ENCODE measurements around the gene MCF2L.
A peak's percentile ranks its signal among the peaks of the same experiment; 100 is the strongest.
"Not testable (repeated sequence)": the region's sequence is repeated elsewhere in the genome, so short reads cannot be mapped to it uniquely, and the experiment has no call there.

The MCF2L gene

DNA sequence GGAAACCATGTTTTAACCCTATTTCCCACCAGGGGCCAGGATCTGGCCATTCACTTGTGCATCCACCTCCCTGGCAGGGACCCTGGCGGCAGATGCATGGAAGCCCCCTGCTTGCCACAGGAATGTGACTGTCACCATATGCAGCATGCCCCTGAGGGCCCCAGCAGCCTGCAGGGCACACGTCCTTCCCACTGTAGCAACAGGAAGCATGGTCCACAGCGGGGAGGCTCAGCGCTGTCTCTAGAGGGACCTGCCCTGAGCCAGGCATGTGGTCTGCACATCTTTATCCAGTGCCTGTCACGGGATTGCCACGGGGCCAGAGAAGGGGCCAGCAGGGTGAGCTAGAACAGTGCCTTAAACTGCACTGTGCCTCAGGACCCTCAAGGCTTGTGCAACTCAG lies 34.9 kb upstream of the MCF2L start:
- TF ChIP-seq, protein P1, sequence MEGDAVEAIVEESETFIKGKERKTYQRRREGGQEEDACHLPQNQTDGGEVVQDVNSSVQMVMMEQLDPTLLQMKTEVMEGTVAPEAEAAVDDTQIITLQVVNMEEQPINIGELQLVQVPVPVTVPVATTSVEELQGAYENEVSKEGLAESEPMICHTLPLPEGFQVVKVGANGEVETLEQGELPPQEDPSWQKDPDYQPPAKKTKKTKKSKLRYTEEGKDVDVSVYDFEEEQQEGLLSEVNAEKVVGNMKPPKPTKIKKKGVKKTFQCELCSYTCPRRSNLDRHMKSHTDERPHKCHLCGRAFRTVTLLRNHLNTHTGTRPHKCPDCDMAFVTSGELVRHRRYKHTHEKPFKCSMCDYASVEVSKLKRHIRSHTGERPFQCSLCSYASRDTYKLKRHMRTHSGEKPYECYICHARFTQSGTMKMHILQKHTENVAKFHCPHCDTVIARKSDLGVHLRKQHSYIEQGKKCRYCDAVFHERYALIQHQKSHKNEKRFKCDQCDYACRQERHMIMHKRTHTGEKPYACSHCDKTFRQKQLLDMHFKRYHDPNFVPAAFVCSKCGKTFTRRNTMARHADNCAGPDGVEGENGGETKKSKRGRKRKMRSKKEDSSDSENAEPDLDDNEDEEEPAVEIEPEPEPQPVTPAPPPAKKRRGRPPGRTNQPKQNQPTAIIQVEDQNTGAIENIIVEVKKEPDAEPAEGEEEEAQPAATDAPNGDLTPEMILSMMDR (IDR thresholded peaks at IDR 0.05; ENCODE audit: control insufficient read depth, insufficient read depth, low read depth, low read length, missing control alignments), result no peak
- DNase-seq (ENCODE audit: low read depth), result no peak
- H3K4me3 ChIP-seq (ENCODE audit: control insufficient read depth, low read depth, low read length), result no peak overlapping the region

DNA sequence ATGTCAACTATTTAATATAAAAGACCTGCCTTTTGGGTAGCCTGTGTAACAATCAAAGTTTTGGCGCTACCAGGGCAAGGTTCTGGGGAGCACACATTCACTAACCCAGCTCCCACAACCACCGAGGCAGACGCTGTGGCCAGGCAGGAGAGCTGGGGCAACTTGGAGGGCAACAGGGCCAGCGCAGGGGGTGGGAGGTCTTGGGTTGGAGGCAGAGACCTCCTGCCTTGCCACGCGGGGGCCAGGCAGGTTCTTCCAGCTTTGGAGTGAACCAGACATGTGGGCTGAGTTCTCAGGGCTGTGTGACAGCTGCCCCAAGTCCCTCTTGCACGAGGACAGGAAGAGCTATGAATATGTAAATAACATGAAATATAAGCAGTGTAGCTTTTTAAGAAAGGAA lies 30.3 kb upstream of the MCF2L start:
- DNase-seq (ENCODE audit: low read depth), result no peak
- TF ChIP-seq, protein P1 (IDR thresholded peaks at IDR 0.05; ENCODE audit: control insufficient read depth, insufficient read depth, low read depth, low read length, missing control alignments), result no peak
- no peak overlapping the region for H3K4me3 ChIP-seq (ENCODE audit: control insufficient read depth, low read depth, low read length)

DNA sequence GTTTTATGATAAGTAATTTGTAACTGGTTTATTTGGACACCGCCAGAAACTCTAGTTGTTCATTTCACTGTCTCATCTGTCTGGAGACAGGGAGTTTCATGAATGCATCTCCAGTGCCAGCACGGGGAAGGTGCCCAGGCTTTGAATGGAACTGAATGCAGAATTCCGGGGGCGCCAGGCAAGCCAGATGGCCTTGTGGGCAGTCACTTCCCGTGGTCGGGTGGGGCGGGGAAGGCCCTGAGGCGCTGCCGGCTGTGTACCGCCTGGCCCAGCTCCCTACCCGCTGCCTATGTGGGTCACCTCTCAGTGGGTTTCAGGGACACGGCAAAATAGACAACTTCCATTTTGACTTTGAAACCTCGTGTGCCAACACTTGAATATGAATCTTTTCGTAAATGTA lies 28.8 kb upstream of the MCF2L start:
- H3K4me3 ChIP-seq (ENCODE audit: control insufficient read depth, low read depth, low read length), result no peak overlapping the region
- TF ChIP-seq, protein P1 (IDR thresholded peaks at IDR 0.05; ENCODE audit: control insufficient read depth, insufficient read depth, low read depth, low read length, missing control alignments), result no peak
- no peak for DNase-seq (ENCODE audit: low read depth)

DNA sequence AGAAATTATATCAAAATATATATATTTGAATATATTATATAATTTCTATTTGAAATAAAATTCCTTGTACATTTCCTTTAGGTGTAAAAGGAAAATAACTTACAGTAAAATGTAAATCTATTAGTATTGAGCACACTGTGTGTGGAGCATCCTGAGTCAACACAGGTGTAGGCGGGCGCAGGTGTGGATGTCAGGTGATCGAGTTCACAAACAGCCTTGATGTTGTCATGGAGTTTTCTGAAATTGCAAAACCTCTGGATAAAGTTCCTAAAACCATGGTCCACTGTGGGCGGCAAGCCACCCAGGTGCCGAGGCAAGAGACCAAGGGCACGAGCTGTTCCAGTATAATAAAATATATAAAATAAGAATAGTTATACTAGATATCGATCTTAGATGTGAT lies 27.7 kb upstream of the MCF2L start:
- TF ChIP-seq, protein P1 (IDR thresholded peaks at IDR 0.05; ENCODE audit: control insufficient read depth, insufficient read depth, low read depth, low read length, missing control alignments), result no peak
- no peak for DNase-seq (ENCODE audit: low read depth)

DNA sequence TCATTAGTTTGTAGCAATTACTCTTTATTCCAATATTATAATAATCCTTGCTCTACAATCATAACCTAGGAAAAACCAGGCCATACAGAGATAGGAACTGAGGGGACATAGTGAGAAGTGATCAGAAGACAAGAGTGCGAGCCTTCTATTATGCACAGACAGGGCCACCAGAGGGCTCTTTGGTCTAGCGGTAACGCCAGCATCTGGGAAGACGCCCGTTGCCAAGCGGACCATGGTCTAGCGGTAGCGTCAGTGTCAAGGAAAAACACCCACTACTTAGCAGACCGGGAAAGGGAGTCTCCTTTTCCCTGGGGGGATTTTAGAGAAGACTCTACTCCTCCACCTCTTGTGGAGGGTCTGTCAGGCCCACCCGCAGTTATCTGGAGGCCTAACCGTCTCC lies 27.2 kb upstream of the MCF2L start:
- DNase-seq (ENCODE audit: low read depth); H3K4me3 ChIP-seq (ENCODE audit: control insufficient read depth, low read depth, low read length): not testable (repeated sequence)

More for the DNA sequence above, 27.7 kb upstream of the MCF2L start:
- no peak overlapping the region for H3K4me3 ChIP-seq (ENCODE audit: control insufficient read depth, low read depth, low read length)

DNA sequence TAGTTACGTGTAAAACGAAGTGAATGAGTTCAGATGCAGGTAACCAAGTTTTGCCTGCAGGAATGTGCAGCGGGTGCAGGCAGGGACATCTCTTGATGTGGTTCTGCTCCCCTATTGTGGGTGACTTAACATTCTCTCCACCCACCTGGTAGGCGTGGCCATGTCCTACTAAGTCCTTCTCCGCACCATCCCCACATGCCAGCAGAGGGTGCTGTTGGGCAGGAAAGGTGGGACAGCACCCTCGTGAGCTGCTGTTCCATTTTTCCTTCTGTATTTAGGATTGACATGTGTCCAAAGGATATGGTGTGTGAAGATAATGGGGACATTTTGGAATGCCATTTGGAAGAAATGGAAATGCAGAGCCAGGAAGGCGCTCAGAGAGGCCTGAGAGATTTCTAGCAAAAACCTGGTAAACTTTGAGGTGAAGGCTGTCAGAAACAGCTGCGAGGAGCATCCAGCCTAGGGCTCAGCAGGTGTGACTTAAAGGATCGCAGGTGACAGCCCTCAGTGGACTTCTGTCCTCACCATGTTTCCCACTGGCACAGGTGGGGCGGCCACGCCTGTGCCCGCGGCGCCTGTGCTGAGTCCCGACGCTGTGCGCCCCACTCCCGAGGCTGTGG lies 26.2 kb upstream of the MCF2L start:
- peak overlapping the region; percentile 4 for H3K4me3 ChIP-seq (ENCODE audit: control insufficient read depth, low read depth, low read length)
- peak; percentile 74 for DNase-seq (ENCODE audit: low read depth)
- TF ChIP-seq, protein P1 (IDR thresholded peaks at IDR 0.05; ENCODE audit: control insufficient read depth, insufficient read depth, low read depth, low read length, missing control alignments), result peak; percentile 98

DNA sequence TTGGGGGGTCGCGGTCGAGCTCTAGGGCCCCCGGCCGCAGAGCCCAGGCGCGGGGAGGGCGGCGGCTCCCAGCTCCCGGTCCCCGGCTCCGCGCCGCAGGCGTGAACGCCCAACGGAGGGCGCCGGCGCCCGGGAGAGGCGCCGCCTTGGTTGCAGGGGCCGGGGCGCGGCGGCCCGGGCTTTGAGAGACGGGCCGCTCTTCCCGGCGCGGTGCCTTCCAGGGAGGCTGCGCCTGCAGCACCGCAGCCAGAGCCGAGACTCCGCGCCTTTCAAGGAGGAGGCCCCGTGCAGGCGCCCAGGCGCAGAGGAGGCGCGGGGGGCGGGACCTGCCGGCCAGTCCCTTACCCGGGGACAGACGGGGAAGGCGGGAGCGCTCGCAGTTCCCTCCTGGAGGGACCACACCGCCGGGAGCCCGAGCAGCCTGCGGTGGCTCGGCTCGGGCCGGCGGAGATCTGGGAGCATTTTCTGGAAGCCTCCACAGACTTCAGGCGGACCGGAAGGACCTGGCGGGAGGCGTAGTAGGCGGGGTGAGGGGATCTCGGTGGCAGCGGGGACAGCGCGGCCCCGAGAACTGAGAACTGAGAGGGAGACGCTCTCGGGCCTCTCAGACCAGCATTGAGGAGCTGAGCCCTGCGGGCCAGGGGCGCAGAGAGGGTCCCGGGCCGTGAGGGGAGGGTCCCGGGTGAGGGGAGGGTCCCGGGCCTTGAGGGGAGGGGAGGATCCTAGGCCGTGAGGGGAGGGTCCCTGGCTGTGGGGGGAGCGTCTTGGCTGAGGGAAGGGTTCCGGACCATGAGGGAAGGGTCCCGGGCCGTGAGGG lies 25.5 kb upstream of the MCF2L start:
- DNase-seq (ENCODE audit: low read depth), result no peak
- H3K4me3 ChIP-seq (ENCODE audit: control insufficient read depth, low read depth, low read length), result peak overlapping the region; percentile 48

More for the DNA sequence above, 25.5 kb upstream of the MCF2L start:
- TF ChIP-seq, protein P1 (IDR thresholded peaks at IDR 0.05; ENCODE audit: control insufficient read depth, insufficient read depth, low read depth, low read length, missing control alignments), result no peak
